ENCODE results near the gene PCGF1. TPM values are rescaled to one million over a fixed set of nuclear protein-coding genes. Genes with fewer than 3 reads are reported as not detected.

PCGF1 gene
- 10 to 100 TPM; 22.9 to 35.9 (median 33.2) TPM for total RNA-seq
- total RNA-seq (2013) = 22.9 TPM

GRCh38 chr2:74507145-74507925 is at the start of gene PCGF1:
Gene PCGF1 (minus strand): TSS chr2:74507695. CDS start chr2:74507668, 27 bp downstream.
- Histone ChIP-seq H3K4me1 (ENCODE audit: control insufficient read depth, insufficient read depth, low read length) (peaks cover 46% of the 10 kb centered on the region), H3K36me3 (ENCODE audit: control insufficient read depth, insufficient read depth, low read length) (peaks cover 7% of the 10 kb centered on the region), H3K4me3 (ENCODE audit: low read length) (peak within 1 kb of the TSS; percentile 86), H3K27ac (ENCODE audit: low read length) (peak within 1 kb of the TSS; percentile 97), H3K9me3 (ENCODE audit: control insufficient read depth, insufficient read depth, low read length) (no peaks in the 10 kb centered on the region), H3K27me3 (ENCODE audit: control insufficient read depth, insufficient read depth, low read length) (peaks cover 12% of the 10 kb centered on the region)
- DNase-seq (peak; percentile 99), ATAC-seq (peak; percentile 88 to 97 (median 91))
- no peak for TF ChIP-seq CTCF (IDR thresholded peaks at IDR 0.05)
- H3K27ac Mint-ChIP-seq = peak within 1 kb of the TSS; percentile 100
- no peaks in the 10 kb centered on the region for H3K9me3 Mint-ChIP-seq
- H3K4me3 Mint-ChIP-seq = peak within 1 kb of the TSS; percentile 100
- WGBS (ENCODE audit: insufficient coverage) = 1% methylated on average over 52 of the region's 56 CpGs
- peaks cover 19 to 28% of the 10 kb centered on the region in 2 donors for H3K27me3 Mint-ChIP-seq (ENCODE audit: low read depth in 2 of 2)
- H3K4me1 Mint-ChIP-seq = peaks cover 38 to 59% of the 10 kb centered on the region in 2 donors
- intact Hi-C loops (cut with micrococcal nuclease) = loop anchor here (1.0 kb wide), 3 partner anchors 22 to 49 kb away; partner anchors contain the start of genes AUP1, HTRA2, TTC31 and WBP1
- H3K36me3 Mint-ChIP-seq = no peaks in the 10 kb centered on the region

- no peak overlapping the region for H3K4me3 Mint-ChIP-seq
- peaks cover 24% of the 10 kb centered on the region for H3K4me1 ChIP-seq (ENCODE audit: control insufficient read depth, insufficient read depth, low read length)
- DNase-seq (no peak), ATAC-seq (no peak)
- H3K4me3 ChIP-seq (ENCODE audit: low read length) = no peak overlapping the region
- no peaks in the 10 kb centered on the region for H3K9me3 ChIP-seq (ENCODE audit: control insufficient read depth, insufficient read depth, low read length)
- H3K9me3 Mint-ChIP-seq = no peaks in the 10 kb centered on the region
- H3K27ac Mint-ChIP-seq = peak overlapping the region; percentile 48 to 89
- no peaks in the 10 kb centered on the region for H3K27me3 ChIP-seq (ENCODE audit: control insufficient read depth, insufficient read depth, low read length)
- no peak for TF ChIP-seq CTCF (IDR thresholded peaks at IDR 0.05)
- no peak overlapping the region for H3K27ac ChIP-seq (ENCODE audit: low read length)
- peaks cover 5 to 7% of the 10 kb centered on the region in 2 donors for H3K27me3 Mint-ChIP-seq (ENCODE audit: low read depth in 2 of 2)
- 91% methylated on average over 5 of the region's 6 CpGs for WGBS (ENCODE audit: insufficient coverage)
- no peaks in the 10 kb centered on the region for H3K36me3 Mint-ChIP-seq
- peaks cover 15 to 46% of the 10 kb centered on the region in 2 donors for H3K4me1 Mint-ChIP-seq
- H3K36me3 ChIP-seq (ENCODE audit: control insufficient read depth, insufficient read depth, low read length) = peaks cover 6% of the 10 kb centered on the region
- intact Hi-C loops (cut with micrococcal nuclease) = no loop called here
Observed at GRCh38 chr2:74556831-74557370, 49.4 kb upstream of the PCGF1 start.

GRCh38 chr2:74556159-74556558 is 48.7 kb upstream of the PCGF1 start:
- H3K27ac Mint-ChIP-seq = peak overlapping the region; percentile 48 to 89
- DNase-seq = no peak
- Histone ChIP-seq H3K9me3 (ENCODE audit: control insufficient read depth, insufficient read depth, low read length) (no peaks in the 10 kb centered on the region), H3K27ac (ENCODE audit: low read length) (peak overlapping the region; percentile 66), H3K4me3 (ENCODE audit: low read length) (no peak overlapping the region), H3K4me1 (ENCODE audit: control insufficient read depth, insufficient read depth, low read length) (peaks cover 24% of the 10 kb centered on the region), H3K27me3 (ENCODE audit: control insufficient read depth, insufficient read depth, low read length) (no peaks in the 10 kb centered on the region), H3K36me3 (ENCODE audit: control insufficient read depth, insufficient read depth, low read length) (peaks cover 6% of the 10 kb centered on the region)
- H3K4me1 Mint-ChIP-seq = peaks cover 15 to 42% of the 10 kb centered on the region in 2 donors
- no peak for TF ChIP-seq CTCF (IDR thresholded peaks at IDR 0.05)
- no peaks in the 10 kb centered on the region for H3K36me3 Mint-ChIP-seq
- H3K9me3 Mint-ChIP-seq = no peaks in the 10 kb centered on the region
- intact Hi-C loops (cut with micrococcal nuclease) = no loop called here
- 88% methylated on average over 14 of the region's 14 CpGs for WGBS (ENCODE audit: insufficient coverage)
- ATAC-seq = no peak
- peaks cover 7 to 15% of the 10 kb centered on the region in 2 donors for H3K27me3 Mint-ChIP-seq (ENCODE audit: low read depth in 2 of 2)
- peak overlapping the region; percentile 92 for H3K4me3 Mint-ChIP-seq

Measured in natural killer cell (primary cell).